ENCODE measurements around the gene ABCB9.

- TF ChIP-seq CTCF (IDR thresholded peaks at IDR 0.05) (no peak), POLR2A (IDR thresholded peaks at IDR 0.05) (no peak)
These were observed 23.1 kb upstream of the ABCB9 start for GRCh38 chr12:122989225-122989839.
